Lower lobe of right lung (tissue), 2 donors: ENCODE results near the gene PAK6. TPM values are rescaled to one million over a fixed set of nuclear protein-coding genes. Genes with fewer than 3 reads are reported as not detected.
A peak's percentile ranks its signal among the peaks of the same experiment; 100 is the strongest.

Experiments
- ATAC-seq, 2 donors: fragments of 200-7000 bp; cut with Tn5 transposase; one replicate each; pipeline ENCODE4 v1.9.1; 2020 to 2022; ENCODE audit warnings: mild to moderate bottlenecking in 2 of 2, moderate library complexity in 2 of 2
- DNase-seq: peaks from one replicate; pipeline ENCODE4 v3.0.0-alpha.2; 2020
- H3K27ac ChIP-seq: fragments of 200-600 bp; one replicate; pipeline ENCODE4 v1.8.0; 2022
- H3K27me3 ChIP-seq: fragments of 200-600 bp; one replicate; pipeline ENCODE4 v1.8.0; 2022; ENCODE audit warnings: low read depth
- H3K36me3 ChIP-seq: fragments of 200-600 bp; one replicate; pipeline ENCODE4 v1.8.0; 2022; ENCODE audit warnings: mild to moderate bottlenecking
- H3K4me1 ChIP-seq: fragments of 200-600 bp; one replicate; pipeline ENCODE4 v1.8.0; 2022
- H3K4me3 ChIP-seq: fragments of 200-600 bp; one replicate; pipeline ENCODE4 v1.8.0; 2022; ENCODE audit warnings: mild to moderate bottlenecking
- H3K9me3 ChIP-seq: fragments of 200-600 bp; one replicate; pipeline ENCODE4 v1.8.0; 2022
- CTCF ChIP-seq: fragments of 200-600 bp; IDR thresholded peaks from one replicate; pipeline ENCODE4 v1.8.0; 2022; ENCODE audit warnings: antibody characterized with exemption, mild to moderate bottlenecking
- intact Hi-C: fragments of 100-400 bp; cut with DNase I; formaldehyde crosslinking; loops from one replicate; pipeline ENCODE4 v1.11.0; 2022
- total RNA-seq: library from RNA; stranded (reverse); fragmentation: NEBNext Ultra II Directional; extraction: Animal tissue kit (Norgen Biotek cat#: 25700); gene quantifications from one replicate; pipeline ENCODE4 v1.2.1, GENCODE V29; 2021
- donor health status: DM: no; HTN: yes; CAD: no; lungs with severe emphysema.

The PAK6 gene
- total RNA-seq, 1 donor from 2014 or later, result 5.6 TPM

- intact Hi-C loops, result loop anchor here (10.0 kb wide), 1 partner anchor 232 kb away; no protein-coding TSS in a partner anchor
Measured at GRCh38 chr15:40276927-40277326, 38.1 kb downstream of the PAK6 start.

DNA sequence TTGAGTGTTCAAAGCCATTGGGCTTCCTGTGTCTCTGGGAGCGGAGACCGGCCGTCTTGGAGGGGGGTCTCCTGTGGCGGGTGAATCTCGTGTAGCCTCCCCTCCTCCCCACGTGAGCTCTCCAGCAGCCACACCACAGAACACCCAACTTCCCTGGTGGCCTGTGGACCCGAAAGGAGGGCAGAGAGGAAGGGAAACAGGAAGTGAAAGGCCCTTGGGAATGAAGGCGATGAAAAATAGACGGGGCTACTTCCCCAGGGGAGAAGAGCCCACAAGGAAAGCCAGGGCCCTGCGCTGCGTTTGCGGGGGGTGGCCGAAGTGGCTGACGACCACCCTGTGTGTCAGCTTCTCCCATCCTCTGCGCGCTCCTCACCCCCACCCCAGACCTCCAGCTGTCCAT is 38.6 kb downstream of the PAK6 start:
- no peak for ATAC-seq
- no peaks in the 10 kb centered on the region for H3K36me3 ChIP-seq
- H3K27me3 ChIP-seq, result peaks cover 48% of the 10 kb centered on the region
- H3K4me1 ChIP-seq, result peaks cover 31% of the 10 kb centered on the region
- no peak for DNase-seq
- H3K9me3 ChIP-seq, result no peaks in the 10 kb centered on the region
- intact Hi-C loops, result loop anchor here (10.0 kb wide), 1 partner anchor 233 kb away; no protein-coding TSS in a partner anchor
- H3K27ac ChIP-seq, result no peak overlapping the region
- peak overlapping the region; percentile 19 for H3K4me3 ChIP-seq
- no peak for TF ChIP-seq CTCF

More at GRCh38 chr15:40276927-40277326, 38.1 kb downstream of the PAK6 start:
- H3K4me1 ChIP-seq, result peaks cover 27% of the 10 kb centered on the region
- no peak for TF ChIP-seq CTCF
- H3K27me3 ChIP-seq, result peaks cover 42% of the 10 kb centered on the region
- no peaks in the 10 kb centered on the region for H3K36me3 ChIP-seq
- ATAC-seq, result no peak
- H3K4me3 ChIP-seq, result no peak overlapping the region
- H3K9me3 ChIP-seq, result no peaks in the 10 kb centered on the region
- H3K27ac ChIP-seq, result no peak overlapping the region
- DNase-seq, result no peak

- intact Hi-C loops, result loop anchor here (10.0 kb wide), 1 partner anchor 233 kb away; no protein-coding TSS in a partner anchor
- H3K9me3 ChIP-seq, result no peaks in the 10 kb centered on the region
- H3K4me3 ChIP-seq, result no peak overlapping the region
- TF ChIP-seq CTCF, result no peak
- DNase-seq (no peak), ATAC-seq (no peak)
- peaks cover 53% of the 10 kb centered on the region for H3K27me3 ChIP-seq
- no peaks in the 10 kb centered on the region for H3K36me3 ChIP-seq
- H3K4me1 ChIP-seq, result peaks cover 37% of the 10 kb centered on the region
- H3K27ac ChIP-seq, result no peak overlapping the region
Measured at GRCh38 chr15:40278026-40278425, 39.2 kb downstream of the PAK6 start.

DNA sequence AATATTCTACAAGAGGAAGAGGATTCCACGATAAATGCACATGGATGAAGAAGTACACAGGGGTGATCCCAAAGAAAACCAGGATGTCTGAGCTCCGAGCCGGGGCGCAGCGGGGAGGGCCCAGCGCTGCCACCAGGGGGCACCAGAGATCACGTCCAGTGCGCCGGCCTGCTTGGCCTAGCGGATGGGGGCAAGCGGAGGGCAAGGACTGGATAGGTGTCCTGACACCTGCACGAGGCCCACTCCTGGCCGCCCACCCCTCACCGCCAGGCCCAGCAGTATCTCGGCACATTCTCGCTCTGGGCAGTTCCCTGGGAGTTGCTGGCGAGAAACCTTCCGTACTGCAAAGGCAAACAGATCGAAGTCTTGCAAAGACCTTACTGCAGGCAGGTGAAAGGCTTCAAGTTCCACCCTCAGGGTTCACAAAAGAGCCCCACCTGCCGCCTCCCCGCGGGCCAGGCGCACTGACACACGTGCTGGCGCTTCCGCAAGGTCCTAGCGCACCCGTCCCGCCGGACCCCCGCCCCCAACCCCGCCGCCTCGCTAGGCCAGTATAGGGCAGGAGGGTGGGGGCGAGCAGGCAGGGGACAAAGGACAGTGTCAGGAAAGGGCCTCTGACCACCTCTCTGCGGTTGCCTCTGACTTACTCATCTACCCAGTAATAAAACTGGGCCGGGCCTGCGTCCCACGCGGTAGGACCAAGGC is 40.7 kb downstream of the PAK6 start:
- Histone ChIP-seq H3K27ac (no peak overlapping the region), H3K4me3 (no peak overlapping the region), H3K27me3 (peaks cover 65% of the 10 kb centered on the region), H3K36me3 (no peaks in the 10 kb centered on the region), H3K4me1 (peaks cover 43% of the 10 kb centered on the region), H3K9me3 (no peaks in the 10 kb centered on the region)
- TF ChIP-seq CTCF, result peak; percentile 100
- DNase-seq (peak; percentile 85), ATAC-seq (peak; percentile 74 to 76)
- intact Hi-C loops, result loop anchor here (10.0 kb wide), 1 partner anchor 235 kb away; no protein-coding TSS in a partner anchor

- DNase-seq, result no peak
- H3K4me3 ChIP-seq, result no peak overlapping the region
- peaks cover 65% of the 10 kb centered on the region for H3K27me3 ChIP-seq
- H3K27ac ChIP-seq, result no peak overlapping the region
- ATAC-seq, result no peak
- H3K9me3 ChIP-seq, result no peaks in the 10 kb centered on the region
- H3K36me3 ChIP-seq, result no peaks in the 10 kb centered on the region
- intact Hi-C loops, result no loop called here
- TF ChIP-seq CTCF, result no peak
- H3K4me1 ChIP-seq, result peaks cover 42% of the 10 kb centered on the region
Measured at GRCh38 chr15:40280260-40281056, 41.6 kb downstream of the PAK6 start.
